Gastroesophageal sphincter (tissue), 3 donors: Measurements from ENCODE around the gene CCL22.

Source experiments
- CTCF ChIP-seq, 4 experiments: fragments of 200-600 bp in 2 of 4; fragments of 450-650 bp in 2 of 4; sonication (generic) in 1 of 4; IDR thresholded peaks; one replicate each; pipeline ENCODE4 v1.5.1; 2017 to 2019; ENCODE audit warnings: antibody characterized with exemption in 4 of 4, mild to moderate bottlenecking in 2 of 4, moderate library complexity in 2 of 4
- POLR2AphosphoS5 ChIP-seq: sonication (generic); formaldehyde crosslinking; IDR thresholded peaks from one replicate; pipeline ENCODE4 v1.6.1; 2017; ENCODE audit warnings: antibody characterized with exemption

DNA sequence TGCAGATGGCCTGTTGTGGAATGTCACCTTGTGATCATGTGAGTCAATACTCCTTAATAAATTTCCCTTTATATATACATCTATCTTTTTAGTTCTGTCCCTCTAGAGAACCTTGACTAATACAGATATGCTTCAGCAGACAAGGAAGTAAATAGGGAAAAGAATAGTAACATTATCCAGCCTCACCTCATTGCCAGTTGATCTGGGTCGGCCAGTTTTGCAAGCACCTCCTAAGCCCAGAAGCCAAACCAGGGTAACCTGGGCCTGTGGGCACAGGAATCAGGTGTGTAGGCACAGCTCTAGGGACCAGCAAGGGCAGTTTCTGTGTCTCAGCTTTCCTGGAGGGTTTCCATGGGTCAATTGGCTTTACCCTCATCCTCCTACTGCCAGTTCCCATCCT lies 34.1 kb downstream of the CCL22 start:
- no peak for TF ChIP-seq CTCF (IDR thresholded peaks at IDR 0.05)
- TF ChIP-seq POLR2AphosphoS5: no peak
